A673 (cell line): ENCODE data around the gene CDH6.

ENCODE experiments used
- EZH2 ChIP-seq: fragments of 200-600 bp; sonication (generic); IDR thresholded peaks from 2 replicates; pipeline ENCODE4 v1.6.1; 2017; ENCODE audit warnings: borderline replicate concordance, low read depth, mild to moderate bottlenecking, mixed read lengths, antibody characterized with exemption, low read length; ENCODE audit not compliant: poor library complexity, severe bottlenecking
- TF ChIP-seq, protein P1 (sequence below): fragments of 300-800, 200-600 bp; sonication (generic); conservative IDR thresholded peaks from 2 replicates; pipeline ENCODE4 v1.5.1; 2017; ENCODE audit warnings: low read depth, mild to moderate bottlenecking, antibody characterized with exemption, low read length, moderate library complexity, mixed read lengths

DNA sequence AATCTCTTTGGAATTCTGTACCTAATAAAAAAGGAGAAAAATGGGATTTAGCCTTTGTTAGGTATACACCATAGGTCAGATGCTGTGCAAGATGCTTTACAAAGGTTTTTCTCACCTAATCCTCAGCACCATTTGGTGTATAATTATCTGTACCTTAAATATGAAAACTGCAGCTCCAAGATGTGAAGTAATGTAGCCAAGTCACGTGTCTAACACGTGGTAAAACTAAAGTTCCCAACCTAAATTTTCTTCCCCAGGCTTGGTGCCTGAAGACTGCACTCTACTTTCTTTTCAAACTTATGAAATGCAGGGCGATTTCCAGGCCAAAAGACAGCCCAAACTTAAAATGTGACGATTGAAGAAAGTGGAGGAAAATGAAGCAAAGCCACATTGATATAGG, 125.8 kb downstream of the CDH6 start:
- TF ChIP-seq, protein P1, sequence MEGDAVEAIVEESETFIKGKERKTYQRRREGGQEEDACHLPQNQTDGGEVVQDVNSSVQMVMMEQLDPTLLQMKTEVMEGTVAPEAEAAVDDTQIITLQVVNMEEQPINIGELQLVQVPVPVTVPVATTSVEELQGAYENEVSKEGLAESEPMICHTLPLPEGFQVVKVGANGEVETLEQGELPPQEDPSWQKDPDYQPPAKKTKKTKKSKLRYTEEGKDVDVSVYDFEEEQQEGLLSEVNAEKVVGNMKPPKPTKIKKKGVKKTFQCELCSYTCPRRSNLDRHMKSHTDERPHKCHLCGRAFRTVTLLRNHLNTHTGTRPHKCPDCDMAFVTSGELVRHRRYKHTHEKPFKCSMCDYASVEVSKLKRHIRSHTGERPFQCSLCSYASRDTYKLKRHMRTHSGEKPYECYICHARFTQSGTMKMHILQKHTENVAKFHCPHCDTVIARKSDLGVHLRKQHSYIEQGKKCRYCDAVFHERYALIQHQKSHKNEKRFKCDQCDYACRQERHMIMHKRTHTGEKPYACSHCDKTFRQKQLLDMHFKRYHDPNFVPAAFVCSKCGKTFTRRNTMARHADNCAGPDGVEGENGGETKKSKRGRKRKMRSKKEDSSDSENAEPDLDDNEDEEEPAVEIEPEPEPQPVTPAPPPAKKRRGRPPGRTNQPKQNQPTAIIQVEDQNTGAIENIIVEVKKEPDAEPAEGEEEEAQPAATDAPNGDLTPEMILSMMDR, result no peak
- no peak for TF ChIP-seq EZH2
